Endothelial cell of umbilical vein (primary cell): ENCODE measurements around the gene BZW2. TPM values are rescaled to one million over a fixed set of nuclear protein-coding genes. Genes with fewer than 3 reads are reported as not detected.
A peak's percentile ranks its signal among the peaks of the same experiment; 100 is the strongest.

Experiments
- BruUV-seq: library from RNA; stranded (reverse); fragments of 400-500 nt; replicated peaks from 2 replicates; lab custom pipeline; 2021; lab: Mats Ljungman, UMichigan
- CTCF ChIA-PET: fragments of 300-600, 350-600 bp; sonication (Branson Sonifier 250); formaldehyde crosslinking; loops from one replicate; lab custom pipeline; 2021; ENCODE audit warnings: antibody characterized with exemption, inconsistent platforms; lab: Charles Lee
- POLR2A ChIA-PET: fragments of 300-600, 350-600 bp; sonication (Branson Sonifier 250); formaldehyde crosslinking; loops from one replicate; lab custom pipeline; 2021; ENCODE audit warnings: antibody characterized with exemption, inconsistent platforms; lab: Charles Lee
- DNase-seq: peaks from one replicate; pipeline ENCODE4 v3.0.0-alpha.2; 2011; ENCODE audit warnings: low read depth, low spot score
- FAIRE-seq: peaks from 2 replicates; lab custom pipeline; 2011; peaks lifted over from hg19 to GRCh38; lab: Jason Lieb, UNC
- H2AFZ ChIP-seq: 2 replicates; pipeline ENCODE4 v1.6.0; 2012; ENCODE audit warnings: low read depth, low read length, control low read depth, inconsistent platforms
- H3K27ac ChIP-seq: 2 replicates; pipeline ENCODE4 v1.5.1; 2011; ENCODE audit warnings: low read depth, mild to moderate bottlenecking, control low read depth, low read length, moderate library complexity; ENCODE audit not compliant: insufficient read depth
- H3K27me3 ChIP-seq, 2 experiments: 2 replicates each; pipeline versions ENCODE4 v1.6.0 to v1.6.1; 2011; ENCODE audit warnings: low read length in 2 of 2, mixed read lengths in 1 of 2; ENCODE audit not compliant: control insufficient read depth in 2 of 2, insufficient read depth in 2 of 2
- H3K36me3 ChIP-seq, 2 experiments: 2 replicates in 1 of 2; 3 replicates in 1 of 2; pipeline ENCODE4 v1.5.1; 2011; ENCODE audit warnings: low read length in 2 of 2, mild to moderate bottlenecking in 1 of 2, moderate library complexity in 1 of 2; ENCODE audit not compliant: control insufficient read depth in 2 of 2, insufficient read depth in 2 of 2; ENCODE audit errors: extremely low read depth in 1 of 2
- H3K4me1 ChIP-seq: 3 replicates; pipeline ENCODE4 v1.5.1; 2011; ENCODE audit warnings: mild to moderate bottlenecking, low read length; ENCODE audit not compliant: control insufficient read depth, insufficient read depth; ENCODE audit errors: extremely low read depth
- H3K4me2 ChIP-seq: 2 replicates; pipeline ENCODE4 v1.6.1; 2011; ENCODE audit warnings: low read length, control low read depth, mixed read lengths; ENCODE audit not compliant: insufficient read depth
- H3K4me3 ChIP-seq, 3 experiments: fragments of 200-600 bp in 1 of 3; sonication (generic), shearing (Covaris generic) in 1 of 3; replicated peaks in 1 of 3; 2 replicates each; pipeline ENCODE4 v1.5.1; 2011 to 2016; ENCODE audit warnings: control low read depth in 3 of 3, low read length in 3 of 3, mild to moderate bottlenecking in 2 of 3, inconsistent platforms in 1 of 3, low read depth in 1 of 3, moderate library complexity in 1 of 3; ENCODE audit not compliant: insufficient read depth in 1 of 3
- H3K79me2 ChIP-seq: 2 replicates; pipeline ENCODE4 v1.6.0; 2012; ENCODE audit warnings: low read length, inconsistent platforms; ENCODE audit not compliant: control insufficient read depth, insufficient read depth
- H3K9ac ChIP-seq: replicated peaks from 2 replicates; pipeline ENCODE3; 2011; ENCODE audit warnings: low read length, control low read depth; ENCODE audit not compliant: insufficient read depth; ENCODE audit errors: extremely low read depth
- H3K9me1 ChIP-seq: replicated peaks from 3 replicates; pipeline ENCODE4 v1.6.0; 2011; ENCODE audit warnings: mild to moderate bottlenecking, low read length; ENCODE audit not compliant: control insufficient read depth, insufficient read depth; ENCODE audit errors: extremely low read depth
- H3K9me3 ChIP-seq: replicated peaks from 2 replicates; pipeline ENCODE4 v1.5.1; 2012; ENCODE audit warnings: low read length, inconsistent platforms; ENCODE audit not compliant: control insufficient read depth, insufficient read depth
- H4K20me1 ChIP-seq: replicated peaks from 2 replicates; pipeline ENCODE3; 2011; ENCODE audit warnings: mild to moderate bottlenecking, low read length; ENCODE audit not compliant: control insufficient read depth, insufficient read depth; ENCODE audit errors: extremely low read depth
- CTCF ChIP-seq, 2 donors: IDR thresholded peaks; 1 replicate in 1 of 2; 2 replicates in 1 of 2; pipeline ENCODE4 v1.5.1; 2011; ENCODE audit warnings: low read length in 2 of 2, mild to moderate bottlenecking in 2 of 2, moderate library complexity in 2 of 2, control low read depth in 1 of 2, inconsistent platforms in 1 of 2, low read depth in 1 of 2; ENCODE audit not compliant: insufficient read depth in 1 of 2; ENCODE audit errors: extremely low read depth in 1 of 2
- EZH2 ChIP-seq: IDR thresholded peaks from 2 replicates; pipeline ENCODE4 v1.6.1; 2012; ENCODE audit warnings: borderline replicate concordance, low read depth, mild to moderate bottlenecking, moderate library complexity, low read length, inconsistent platforms; ENCODE audit not compliant: severe bottlenecking
- JUN ChIP-seq: IDR thresholded peaks from 2 replicates; pipeline ENCODE4 v1.6.1; 2011; ENCODE audit warnings: borderline replicate concordance, low read depth; ENCODE audit not compliant: insufficient read length, insufficient read depth
- MAX ChIP-seq: IDR thresholded peaks from 2 replicates; pipeline ENCODE4 v1.6.1; 2011; ENCODE audit not compliant: insufficient read depth, insufficient read length
- MYC ChIP-seq: IDR thresholded peaks from one replicate; pipeline ENCODE4 v1.6.1; 2011; ENCODE audit warnings: mild to moderate bottlenecking, low read depth, low read length
- POLR2A ChIP-seq: IDR thresholded peaks from 2 replicates; pipeline ENCODE4 v1.6.1; 2012; ENCODE audit warnings: low read depth, mild to moderate bottlenecking, control low read depth, low read length
- POLR2AphosphoS5 ChIP-seq: IDR thresholded peaks from 2 replicates; pipeline ENCODE4 v1.6.1; 2012; ENCODE audit warnings: low read depth, mild to moderate bottlenecking, control low read depth, low read length, moderate library complexity; ENCODE audit not compliant: insufficient read depth
- dilution Hi-C: fragments of 300-500 bp; cut with MboI; formaldehyde crosslinking; loops from one replicate; pipeline ENCODE4 v1.15.0; 2019; ENCODE audit warnings: low sequenced_read_pairs; ENCODE audit not compliant: extremely low pct_ligation_motif_present
- intact Hi-C: fragments of 100-400 bp; cut with micrococcal nuclease; formaldehyde crosslinking; loops from one replicate; pipeline ENCODE4 v1.10.0; 2022
- polyA plus RNA-seq, 4 experiments: library from polyadenylated mRNA; depleted of rRNA in 3 of 4; stranded (reverse) in 3 of 4; unstranded in 1 of 4; fragments of >200 nt; gene quantifications; 2 replicates each; pipeline versions ENCODE4 v1.2.1 to v1.2.3, GENCODE V29; 2011 to 2012; ENCODE audit warnings: missing spikeins in 1 of 4
- total RNA-seq: library from RNA; stranded (reverse); gene quantifications from 2 replicates; pipeline ENCODE4 v1.2.3, GENCODE V29; 2021

The BZW2 gene
- total and polyA plus RNA-seq, 2 donors (not counting 3 experiments of a cell fraction or from before 2014, with no cell fraction given), result 39.7 to 106 TPM

DNA sequence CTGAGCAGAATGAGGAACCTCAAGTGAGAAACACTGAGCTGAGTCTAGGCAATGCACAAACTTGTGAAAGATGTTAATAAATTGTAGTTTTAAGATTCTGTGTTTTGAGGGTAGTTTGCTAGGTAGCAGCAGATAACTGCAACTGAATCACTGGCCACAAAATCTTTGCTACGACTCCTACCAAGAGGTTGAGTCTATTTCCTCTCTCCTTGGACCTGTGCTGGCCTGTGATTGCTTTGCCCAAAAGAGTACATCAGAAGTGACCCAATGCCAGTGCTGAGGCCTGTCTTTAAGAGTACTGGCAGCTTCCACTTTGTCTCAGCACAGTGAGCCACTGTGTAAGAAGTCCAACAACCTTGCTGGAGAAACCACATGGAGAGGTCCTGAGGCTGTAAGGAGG lies 95.7 kb downstream of the BZW2 start:
- no peak overlapping the region for H3K4me2 ChIP-seq
- H3K4me3 ChIP-seq, result no peak overlapping the region
- ChIA-PET CTCF (no interaction called here), POLR2A (no interaction called here)
- DNase-seq (no peak), FAIRE-seq (no peak)
- H3K9me1 ChIP-seq, result no peaks in the 10 kb centered on the region
- no peaks in the 10 kb centered on the region for H3K79me2 ChIP-seq
- no peaks in the 10 kb centered on the region for H4K20me1 ChIP-seq
- intact Hi-C loops, result loop anchor here (2.0 kb wide), 1 partner anchor 15 kb away; no protein-coding TSS in a partner anchor
- H3K36me3 ChIP-seq, result no peaks in the 10 kb centered on the region
- H3K27me3 ChIP-seq, result no peaks in the 10 kb centered on the region
- no peak overlapping the region for H3K9ac ChIP-seq
- peaks cover 36% of the 10 kb centered on the region for H3K4me1 ChIP-seq
- TF ChIP-seq EZH2 (no peak), JUN (no peak), POLR2AphosphoS5 (no peak), POLR2A (no peak), CTCF (IDR thresholded peaks at IDR 0.05; ENCODE audit: extremely low read depth in 1 of 2, insufficient read depth in 1 of 2, low read depth in 1 of 2, low read length in 2 of 2) (no peak), MYC (no peak), MAX (no peak)
- H3K27ac ChIP-seq, result no peak overlapping the region
- H3K9me3 ChIP-seq, result no peaks in the 10 kb centered on the region
- BruUV-seq, result no TSS peak
- H2AFZ ChIP-seq, result peak overlapping the region; percentile 41
- dilution Hi-C loops, result no loop called here
